Immature natural killer cell (primary cell): ENCODE results near the gene CCDC17. TPM values are rescaled to one million over a fixed set of nuclear protein-coding genes. Genes with fewer than 3 reads are reported as not detected.

Experiments
- DNase-seq, 3 donors: peaks; one replicate each; pipeline ENCODE4 v3.0.0; 2022; ENCODE audit warnings: mixed read lengths in 1 of 3
- H3K27ac Mint-ChIP-seq, 6 donors: one replicate each; pipeline ENCODE4 v1.8.0; 2020; ENCODE audit warnings: mixed read lengths in 6 of 6, mild to moderate bottlenecking in 5 of 6, inconsistent platforms in 4 of 6, moderate library complexity in 3 of 6
- H3K27me3 Mint-ChIP-seq, 3 donors: one replicate each; pipeline ENCODE4 v1.8.0; 2020 to 2021; ENCODE audit warnings: low read depth in 3 of 3, mild to moderate bottlenecking in 3 of 3, mixed read lengths in 3 of 3, moderate library complexity in 3 of 3, inconsistent platforms in 1 of 3
- H3K36me3 Mint-ChIP-seq, 3 donors: one replicate each; pipeline ENCODE4 v1.8.0; 2020; ENCODE audit warnings: mixed read lengths in 3 of 3, inconsistent platforms in 2 of 3, mild to moderate bottlenecking in 2 of 3
- H3K4me1 Mint-ChIP-seq, 2 donors: one replicate each; pipeline ENCODE4 v1.8.0; 2020; ENCODE audit warnings: inconsistent platforms in 2 of 2, mild to moderate bottlenecking in 2 of 2, mixed read lengths in 2 of 2, moderate library complexity in 1 of 2
- H3K4me3 Mint-ChIP-seq, 5 donors: one replicate each; pipeline ENCODE4 v1.8.0; 2020; ENCODE audit warnings: mild to moderate bottlenecking in 5 of 5, mixed read lengths in 5 of 5, inconsistent platforms in 3 of 5, moderate library complexity in 3 of 5
- H3K9me3 Mint-ChIP-seq, 6 donors: one replicate each; pipeline ENCODE4 v1.8.0; 2020; ENCODE audit warnings: mild to moderate bottlenecking in 6 of 6, mixed read lengths in 6 of 6, inconsistent platforms in 4 of 6, moderate library complexity in 3 of 6
- polyA plus RNA-seq, 3 donors: library from polyadenylated mRNA; unstranded; fragments of 300-500 nt; fragmentation: Illumina TruSeq; gene quantifications; one replicate each; pipeline ENCODE4 v1.2.3, GENCODE V29; 2021

CCDC17 gene
- under 1 TPM in 1 of 3 donors, not detected in 2; 0.47 TPM for polyA plus RNA-seq

DNA sequence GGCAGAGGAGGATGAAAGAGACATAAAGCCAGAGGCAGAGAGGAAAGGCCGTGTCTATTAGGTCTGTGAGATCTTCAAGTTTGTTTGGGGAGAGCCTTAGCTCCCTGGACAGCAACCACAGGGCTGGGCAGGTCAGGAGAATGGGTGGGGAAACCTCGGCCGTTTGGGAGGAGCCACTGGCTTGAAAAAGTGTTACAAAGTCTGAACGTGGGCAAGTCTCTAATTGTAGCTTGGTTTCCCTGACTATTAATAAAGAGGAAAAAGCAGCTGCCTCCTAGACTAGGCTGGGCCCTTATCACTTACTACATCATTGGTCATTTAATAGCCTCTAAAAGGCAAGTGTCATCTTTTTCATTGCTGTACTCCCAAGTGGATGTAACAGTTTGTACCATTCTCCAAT is at the start of gene CCDC17:
Gene CCDC17 (minus strand): TSS at position 83 of the 400 bp plus-strand sequence. CDS start 145 bp downstream, outside the sequence.
- Mint-ChIP-seq H3K27me3 (peaks cover 0 to 6% (median 2%) of the 10 kb centered on the region in 3 donors), H3K36me3 (peaks cover 5 to 25% (median 18%) of the 10 kb centered on the region in 3 donors), H3K27ac (peak within 1 kb of the TSS in 3 of 6 donors; percentile 40 to 67 (median 46)), H3K4me3 (no peak within 1 kb of the TSS), H3K4me1 (no peaks in the 10 kb centered on the region), H3K9me3 (no peaks in the 10 kb centered on the region)
- no peak for DNase-seq

DNA sequence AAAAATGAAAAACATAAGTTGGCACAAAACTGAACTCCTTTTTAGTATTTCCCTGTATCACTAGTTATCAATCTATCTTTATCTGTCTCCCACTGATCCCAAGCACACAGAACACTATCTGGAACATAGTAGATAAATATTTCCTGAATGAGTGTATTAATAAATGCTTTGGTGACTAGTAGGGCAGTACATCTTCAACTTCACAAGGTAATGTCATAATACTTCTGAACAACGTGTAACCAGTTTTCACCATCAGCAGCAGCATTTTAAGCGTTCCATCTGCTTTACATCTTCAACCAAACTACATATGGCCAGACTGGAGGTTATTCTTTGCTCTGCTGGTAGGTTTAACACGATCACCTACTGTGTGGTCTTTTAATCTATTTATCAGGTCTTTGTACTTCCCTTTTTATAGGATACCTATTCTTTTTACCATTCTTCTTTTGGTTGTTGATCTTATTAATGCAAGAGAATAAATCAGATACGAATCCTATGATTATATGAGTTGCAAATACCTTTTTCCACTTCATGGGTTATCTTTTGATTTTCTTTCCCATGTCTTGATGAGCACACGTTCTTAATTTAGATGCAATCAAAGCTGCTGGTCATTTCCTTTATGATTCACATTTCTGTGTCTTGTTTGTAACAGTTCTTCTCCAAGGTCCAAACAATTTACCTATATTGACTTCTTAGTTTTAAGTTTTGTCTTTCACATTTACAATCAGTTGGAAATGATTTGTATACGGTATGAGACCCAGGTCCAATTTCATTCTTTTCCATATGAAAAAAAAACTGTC is 46.2 kb upstream of the CCDC17 start:
- Mint-ChIP-seq H3K27me3 (peaks cover 0 to 1% (median 1%) of the 10 kb centered on the region in 3 donors), H3K36me3 (no peaks in the 10 kb centered on the region), H3K4me3 (no peak overlapping the region), H3K4me1 (peaks cover 55 to 85% of the 10 kb centered on the region in 2 donors), H3K27ac (peak overlapping the region in 1 of 6 donors; percentile 16), H3K9me3 (no peaks in the 10 kb centered on the region)
- no peak for DNase-seq

DNA sequence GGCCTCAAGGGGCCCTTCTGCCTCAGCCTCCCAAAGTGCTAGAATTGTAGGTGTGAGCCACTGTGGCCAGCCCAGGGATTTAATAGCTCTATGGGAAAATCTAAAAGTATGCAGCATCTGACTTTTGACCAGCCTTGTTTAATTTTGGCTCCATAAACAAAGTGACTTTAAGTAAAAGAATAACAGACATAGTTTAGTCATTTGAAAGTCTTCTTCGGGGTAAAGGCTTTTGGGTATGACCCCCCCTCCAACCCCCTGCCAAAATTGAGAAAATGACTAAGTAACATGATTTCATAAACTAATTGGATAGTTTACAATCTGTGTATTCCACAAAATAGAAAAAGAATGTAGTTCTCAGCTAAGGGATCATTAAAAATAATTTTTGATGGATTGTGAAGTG is 45.5 kb upstream of the CCDC17 start:
- Mint-ChIP-seq H3K4me1 (peaks cover 51 to 81% of the 10 kb centered on the region in 2 donors), H3K36me3 (no peaks in the 10 kb centered on the region), H3K9me3 (no peaks in the 10 kb centered on the region), H3K27ac (no peak overlapping the region), H3K27me3 (peaks cover 0 to 1% (median 1%) of the 10 kb centered on the region in 3 donors), H3K4me3 (no peak overlapping the region)
- no peak for DNase-seq

DNA sequence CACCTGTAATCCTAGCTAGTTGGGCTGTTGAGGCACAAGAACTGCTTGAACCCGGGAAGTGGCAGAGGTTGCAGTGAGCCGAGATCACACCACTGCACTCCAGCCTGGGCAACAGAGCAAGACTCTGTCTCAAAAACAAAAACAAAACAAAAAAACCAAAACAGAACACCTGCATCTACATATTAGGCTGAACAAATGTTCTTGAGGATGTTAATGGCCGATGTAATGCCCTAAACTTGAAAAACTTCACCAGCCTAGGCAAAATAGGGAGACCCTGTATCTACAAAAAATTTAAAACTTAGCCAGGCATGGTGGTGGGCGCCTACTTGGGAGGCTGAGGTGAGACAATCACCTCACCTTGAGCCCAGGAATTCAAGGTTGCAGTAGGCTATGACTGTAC is 44.7 kb upstream of the CCDC17 start:
- Mint-ChIP-seq H3K36me3 (no peaks in the 10 kb centered on the region), H3K4me1 (peaks cover 45 to 75% of the 10 kb centered on the region in 2 donors), H3K9me3 (no peaks in the 10 kb centered on the region), H3K27me3 (peaks cover 0 to 1% (median 1%) of the 10 kb centered on the region in 3 donors), H3K27ac (no peak overlapping the region), H3K4me3 (no peak overlapping the region)
- no peak for DNase-seq

DNA sequence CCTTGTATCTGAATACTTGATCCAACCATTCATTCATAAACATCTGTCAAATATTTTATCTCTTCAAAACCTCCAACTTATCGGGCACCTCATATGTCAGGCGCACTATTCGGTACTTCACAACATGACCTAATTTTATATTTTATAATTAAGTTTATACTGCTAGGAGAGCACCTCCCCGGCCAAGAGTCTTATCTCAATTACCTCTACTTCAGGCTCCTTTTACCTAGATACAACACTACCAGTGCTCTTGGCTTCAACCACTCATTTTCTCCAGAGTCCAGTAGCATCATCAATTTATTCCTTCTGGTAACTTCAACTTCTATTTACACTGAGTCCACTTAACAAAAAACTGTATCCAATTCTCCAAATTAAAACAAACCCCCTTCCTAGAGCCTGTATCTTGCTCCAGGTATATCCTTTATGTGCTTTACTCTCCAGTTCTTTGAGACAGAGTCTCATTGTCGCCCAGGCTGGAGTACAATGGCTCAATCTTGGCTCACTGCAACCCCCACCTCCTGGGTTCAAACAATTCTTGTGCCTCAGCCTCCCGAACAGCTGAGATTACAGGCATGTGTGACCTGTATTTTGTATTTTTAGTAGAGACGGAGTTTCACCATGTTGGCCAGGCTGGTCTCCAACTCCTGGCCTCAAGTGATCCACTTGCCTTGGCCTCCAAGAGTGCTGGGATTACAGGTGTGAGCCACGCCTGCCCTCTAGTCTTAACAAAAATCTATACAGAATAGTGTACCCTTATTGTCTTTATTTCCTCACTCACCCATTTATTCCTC is 43.7 kb upstream of the CCDC17 start:
- Mint-ChIP-seq H3K4me1 (peaks cover 42 to 75% of the 10 kb centered on the region in 2 donors), H3K27me3 (peaks cover 0 to 1% (median 1%) of the 10 kb centered on the region in 3 donors), H3K9me3 (no peaks in the 10 kb centered on the region), H3K36me3 (no peaks in the 10 kb centered on the region), H3K4me3 (no peak overlapping the region), H3K27ac (peak overlapping the region in 3 of 6 donors; percentile 3 to 48 (median 5))
- DNase-seq = no peak

DNA sequence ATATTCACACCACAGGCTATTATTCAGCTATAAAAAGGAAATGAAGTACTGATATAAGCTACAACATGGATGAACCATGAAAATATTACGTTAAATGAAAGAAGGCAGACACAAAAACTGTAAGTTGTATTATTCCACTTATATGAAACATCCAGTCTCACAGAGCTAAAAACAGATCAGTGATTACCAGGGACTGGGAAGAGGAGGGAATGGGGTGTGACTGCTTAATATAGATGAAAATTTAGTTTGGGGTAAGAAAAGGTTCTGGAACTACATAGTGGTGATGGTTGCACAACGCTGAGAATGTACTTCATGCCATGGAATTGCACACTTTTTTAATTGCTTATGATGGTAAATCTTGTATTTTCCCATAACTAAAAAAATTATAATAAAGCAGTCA is 43.0 kb upstream of the CCDC17 start:
- Mint-ChIP-seq H3K9me3 (no peaks in the 10 kb centered on the region), H3K36me3 (no peaks in the 10 kb centered on the region), H3K27ac (peak overlapping the region in 1 of 6 donors; percentile 36), H3K27me3 (peaks cover 0 to 1% (median 1%) of the 10 kb centered on the region in 3 donors), H3K4me3 (no peak overlapping the region), H3K4me1 (peaks cover 43 to 79% of the 10 kb centered on the region in 2 donors)
- no peak for DNase-seq

DNA sequence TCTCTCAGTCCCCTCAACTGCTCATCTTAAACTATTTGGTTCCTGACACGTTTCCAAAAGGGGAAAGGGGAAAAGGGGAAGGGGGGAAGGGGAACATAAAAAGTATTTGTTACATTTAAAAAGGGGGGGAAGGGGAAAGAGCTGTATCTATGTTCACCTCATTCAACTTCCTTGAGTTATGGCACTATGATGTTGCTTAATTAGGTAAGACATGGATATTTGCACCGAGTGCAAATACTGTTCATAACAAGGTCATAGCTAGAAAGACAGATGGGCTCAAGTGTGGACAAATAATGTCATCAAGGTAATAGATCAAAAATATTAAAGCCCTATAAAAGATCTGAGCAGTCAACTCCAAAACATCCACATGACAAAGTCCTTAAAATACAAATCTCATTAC is 36.5 kb upstream of the CCDC17 start:
- DNase-seq = no peak
- H3K4me3 Mint-ChIP-seq = no peak overlapping the region
- H3K9me3 Mint-ChIP-seq = no peaks in the 10 kb centered on the region
- no peaks in the 10 kb centered on the region for H3K27me3 Mint-ChIP-seq
- H3K36me3 Mint-ChIP-seq = peaks cover 7 to 32% (median 19%) of the 10 kb centered on the region in 3 donors
- H3K27ac Mint-ChIP-seq = no peak overlapping the region
- H3K4me1 Mint-ChIP-seq = peaks cover 14 to 33% of the 10 kb centered on the region in 2 donors

DNA sequence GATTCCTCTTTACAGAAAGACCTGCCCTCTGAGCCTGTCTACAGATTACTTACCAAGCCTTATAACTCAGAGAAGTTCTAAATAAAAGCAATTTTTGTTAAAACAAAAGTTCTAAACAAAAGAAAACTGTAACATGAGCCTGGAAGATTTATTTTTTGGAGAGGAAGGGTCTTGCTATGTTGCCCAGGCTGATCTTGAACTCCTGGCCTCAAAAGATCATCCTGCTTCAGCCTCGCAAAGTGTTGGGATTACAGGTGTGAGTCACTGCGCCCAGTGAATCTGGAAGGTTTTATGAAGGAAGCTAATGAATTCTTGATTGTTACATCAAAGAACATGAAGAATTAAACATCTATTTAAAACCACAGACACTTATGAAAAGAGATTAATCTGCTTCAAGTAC is 35.4 kb upstream of the CCDC17 start:
- Mint-ChIP-seq H3K4me1 (peaks cover 11 to 27% of the 10 kb centered on the region in 2 donors), H3K36me3 (peaks cover 7 to 42% (median 24%) of the 10 kb centered on the region in 3 donors), H3K4me3 (no peak overlapping the region), H3K27me3 (no peaks in the 10 kb centered on the region), H3K9me3 (no peaks in the 10 kb centered on the region), H3K27ac (no peak overlapping the region)
- no peak for DNase-seq

DNA sequence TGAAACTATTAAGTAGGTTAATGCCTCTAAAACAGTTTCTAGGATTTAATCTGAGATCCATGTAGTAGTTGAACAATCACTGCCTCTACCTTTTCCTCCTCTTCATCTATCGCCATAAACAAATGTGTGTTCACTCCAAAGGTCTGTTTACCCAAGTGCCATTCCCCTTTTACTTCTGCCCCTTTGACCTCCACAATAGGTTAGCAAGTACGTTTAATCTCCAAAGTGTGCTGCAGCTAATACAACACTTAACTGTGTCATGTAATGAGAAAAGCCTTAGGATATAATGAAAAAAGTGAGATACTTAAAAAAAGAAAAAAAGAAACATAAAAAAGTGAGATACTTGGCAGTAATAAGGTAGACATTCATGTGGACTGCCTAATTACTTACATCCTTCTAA is 34.3 kb upstream of the CCDC17 start:
- Mint-ChIP-seq H3K27ac (peak overlapping the region in 1 of 6 donors; percentile 74), H3K27me3 (no peaks in the 10 kb centered on the region)

DNA sequence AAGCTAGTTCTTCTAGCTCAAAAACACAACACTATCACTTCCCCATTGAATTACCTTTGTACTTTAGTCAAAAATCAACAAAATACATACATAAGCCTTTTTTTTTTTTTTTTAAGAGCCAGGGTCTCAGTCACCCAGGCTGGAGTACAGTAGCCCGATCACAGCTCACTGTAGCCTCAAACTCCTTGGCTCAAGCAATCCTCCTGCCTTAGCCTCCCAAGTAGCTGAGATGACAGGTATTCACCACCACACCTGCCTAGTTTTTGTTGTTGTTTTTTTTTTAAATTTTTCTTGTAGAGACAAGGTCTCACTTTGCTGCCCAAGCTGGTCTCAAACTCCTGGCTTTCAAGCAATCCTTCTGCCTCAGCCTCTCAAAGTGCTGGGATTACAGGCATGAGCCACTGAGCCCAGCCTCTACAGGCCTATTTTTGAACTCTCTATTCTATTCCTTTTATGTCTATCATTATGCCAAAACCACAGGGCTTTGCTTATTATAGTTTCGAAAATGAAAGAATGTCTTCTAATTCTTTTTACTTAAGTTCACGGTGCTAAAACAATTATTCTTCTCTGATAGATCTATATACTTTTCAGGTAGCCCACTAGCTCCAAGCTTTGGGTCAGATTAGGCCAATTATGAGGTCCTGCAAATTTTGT is 32.8 kb upstream of the CCDC17 start:
- Mint-ChIP-seq H3K4me3 (no peak overlapping the region), H3K36me3 (peaks cover 7 to 51% (median 24%) of the 10 kb centered on the region in 3 donors), H3K27me3 (no peaks in the 10 kb centered on the region), H3K4me1 (peaks cover 2 to 10% of the 10 kb centered on the region in 2 donors), H3K27ac (peak overlapping the region in 1 of 6 donors; percentile 17), H3K9me3 (no peaks in the 10 kb centered on the region)
- DNase-seq = no peak

More for the DNA sequence above, 34.3 kb upstream of the CCDC17 start:
- DNase-seq = no peak
- H3K9me3 Mint-ChIP-seq = no peaks in the 10 kb centered on the region
- peaks cover 7 to 42% (median 24%) of the 10 kb centered on the region in 3 donors for H3K36me3 Mint-ChIP-seq
- peaks cover 7 to 21% of the 10 kb centered on the region in 2 donors for H3K4me1 Mint-ChIP-seq
- no peak overlapping the region for H3K4me3 Mint-ChIP-seq

DNA sequence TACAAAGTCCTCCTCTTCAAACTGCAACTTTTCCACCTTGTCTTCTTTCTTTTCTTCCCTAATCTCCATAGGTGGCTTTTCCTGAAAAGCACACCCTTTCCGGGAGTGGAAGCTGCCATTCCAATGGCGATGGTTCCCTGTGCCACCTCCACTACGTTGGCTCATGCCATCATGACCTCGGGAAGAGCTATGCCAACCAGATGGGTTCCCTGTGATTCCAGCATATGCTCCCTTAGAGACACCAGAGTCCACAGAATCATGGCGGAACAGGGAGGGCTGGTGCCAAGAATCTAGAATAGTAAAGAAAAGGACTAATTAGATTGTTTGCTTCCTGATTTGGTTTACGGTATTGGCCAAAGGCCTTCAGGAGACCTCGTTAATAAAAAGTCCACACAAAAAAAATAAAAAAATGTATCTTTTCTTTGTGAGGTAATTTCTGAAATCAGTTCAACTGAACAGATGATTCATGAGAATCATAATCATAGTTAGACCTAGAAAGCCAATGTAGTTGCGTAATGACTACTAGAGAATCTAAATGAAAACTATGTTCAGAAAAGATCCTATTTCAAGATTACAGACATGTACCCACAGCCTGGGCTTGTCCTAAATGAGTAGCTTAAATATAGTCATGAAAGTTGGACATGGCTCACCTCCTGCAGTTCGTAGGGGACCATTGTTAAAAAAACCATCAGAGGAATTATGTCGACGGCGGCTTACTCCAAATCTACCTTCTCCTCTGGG is 30.9 kb upstream of the CCDC17 start:
- Mint-ChIP-seq H3K4me3 (no peak overlapping the region), H3K27me3 (no peaks in the 10 kb centered on the region), H3K27ac (no peak overlapping the region), H3K36me3 (peaks cover 10 to 56% (median 22%) of the 10 kb centered on the region in 3 donors), H3K9me3 (no peaks in the 10 kb centered on the region), H3K4me1 (peaks cover 3 to 12% of the 10 kb centered on the region in 2 donors)
- no peak for DNase-seq

DNA sequence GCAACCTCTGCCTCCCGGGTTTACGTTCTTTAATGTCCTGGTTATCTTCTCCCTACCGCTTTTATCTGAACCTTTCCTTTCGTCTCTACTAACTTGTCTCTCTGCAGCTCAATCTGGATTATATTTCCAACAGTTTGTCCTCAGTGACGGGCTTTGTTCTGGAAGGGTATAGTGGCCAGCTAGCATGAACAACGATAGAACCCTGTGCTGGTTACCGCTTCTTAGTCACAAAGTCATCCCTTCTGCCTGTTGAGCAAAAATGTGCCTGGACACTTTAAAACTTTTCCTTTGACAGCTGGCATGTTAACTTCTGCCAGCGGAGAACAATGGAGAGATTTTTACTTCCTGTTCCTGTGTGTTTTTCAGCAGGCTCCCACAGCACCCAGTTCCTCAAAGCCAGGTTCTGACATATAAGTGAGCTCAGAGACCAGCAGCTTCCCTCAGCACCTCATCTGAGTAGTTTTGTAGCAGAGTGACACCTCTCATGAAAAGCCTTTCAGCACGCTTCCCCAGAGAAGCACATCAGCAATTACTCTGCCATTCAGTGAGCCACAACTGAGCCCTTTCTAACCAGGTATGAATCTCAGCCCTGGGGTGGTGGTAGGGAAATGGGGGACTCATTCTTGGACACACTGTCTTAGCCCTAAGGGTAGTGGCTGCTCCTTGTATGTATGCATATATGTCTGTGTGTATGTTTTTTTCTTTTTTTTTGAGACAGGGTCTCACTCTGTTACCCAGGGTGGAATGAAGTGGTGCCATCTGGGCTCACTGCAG is 23.6 kb upstream of the CCDC17 start:
- Mint-ChIP-seq H3K27ac (peak overlapping the region in 2 of 6 donors; percentile 11 to 38), H3K4me3 (no peak overlapping the region), H3K4me1 (peaks cover 3 to 24% of the 10 kb centered on the region in 2 donors), H3K36me3 (peaks cover 3 to 18% (median 14%) of the 10 kb centered on the region in 3 donors), H3K9me3 (no peaks in the 10 kb centered on the region), H3K27me3 (no peaks in the 10 kb centered on the region)
- DNase-seq = no peak
